HG03520 (cell line): ENCODE measurements around the gene GLP1R.

Experiments
- ATAC-seq: cut with Tn5 transposase; IDR thresholded peaks from one replicate; pipeline ENCODE4 v1.9.1; 2021; ENCODE audit warnings: mild to moderate bottlenecking, moderate library complexity; ENCODE audit not compliant: unreplicated experiment

Gene GLP1R

GRCh38 chr6:39061588-39061987 lies 13.0 kb downstream of the GLP1R start:
- no peak for ATAC-seq

DNA sequence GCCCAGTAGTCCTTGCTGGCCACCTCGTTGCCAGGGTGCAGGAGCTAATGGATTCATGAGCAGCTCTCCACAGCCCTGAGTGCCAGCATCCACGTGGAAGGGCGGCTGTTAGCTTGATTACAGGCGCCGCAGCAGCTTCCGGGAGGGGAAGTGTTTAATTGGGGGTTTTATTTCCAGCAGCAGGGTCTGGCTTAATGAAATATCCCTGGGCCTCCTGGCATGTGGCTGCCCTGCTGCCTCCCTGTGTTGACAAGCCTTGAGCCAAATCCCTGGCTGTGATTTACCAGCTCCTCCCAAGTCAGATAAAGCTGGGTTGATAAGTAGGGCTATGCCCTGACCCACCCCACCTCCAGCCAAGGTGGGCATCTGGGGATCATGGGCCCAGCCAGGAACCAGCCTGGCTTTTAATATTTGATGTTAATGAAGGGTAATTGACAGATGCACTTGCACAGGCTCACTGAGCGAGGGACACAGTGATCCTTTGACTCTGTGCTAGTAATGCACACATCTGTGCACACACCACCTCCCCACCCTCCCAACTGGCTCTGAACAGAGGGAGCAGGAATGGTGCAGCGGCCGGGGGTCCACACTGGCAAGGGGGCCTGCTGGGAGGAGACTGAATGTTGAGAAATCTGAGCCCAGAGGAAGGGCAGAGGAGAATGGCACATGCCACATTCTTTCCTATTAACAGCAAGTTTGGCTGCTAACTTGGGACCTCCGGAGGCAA lies 13.6 kb downstream of the GLP1R start:
- ATAC-seq: no peak

- no peak for ATAC-seq
These were observed 14.9 kb downstream of the GLP1R start for GRCh38 chr6:39063526-39063925.

DNA sequence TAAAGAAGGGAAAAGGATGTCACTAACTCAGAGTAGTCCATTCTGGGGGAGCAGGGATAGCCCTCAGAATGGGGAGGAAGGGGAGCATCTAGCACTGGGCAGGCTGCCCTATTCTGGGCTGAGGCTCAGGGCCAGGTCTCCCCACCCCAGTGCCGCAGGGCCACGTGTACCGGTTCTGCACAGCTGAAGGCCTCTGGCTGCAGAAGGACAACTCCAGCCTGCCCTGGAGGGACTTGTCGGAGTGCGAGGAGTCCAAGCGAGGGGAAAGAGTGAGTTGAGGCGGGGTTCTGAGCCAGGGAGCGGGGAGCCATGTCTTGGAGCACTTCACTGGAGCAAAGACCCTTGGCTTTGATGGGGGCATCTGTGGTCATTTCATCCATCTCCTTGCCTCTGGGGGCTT lies 17.0 kb downstream of the GLP1R start:
- no peak for ATAC-seq

- no peak for ATAC-seq
These were observed 19.8 kb downstream of the GLP1R start for GRCh38 chr6:39068391-39068790.

- no peak for ATAC-seq
These were observed 24.2 kb downstream of the GLP1R start for GRCh38 chr6:39072830-39073229.

DNA sequence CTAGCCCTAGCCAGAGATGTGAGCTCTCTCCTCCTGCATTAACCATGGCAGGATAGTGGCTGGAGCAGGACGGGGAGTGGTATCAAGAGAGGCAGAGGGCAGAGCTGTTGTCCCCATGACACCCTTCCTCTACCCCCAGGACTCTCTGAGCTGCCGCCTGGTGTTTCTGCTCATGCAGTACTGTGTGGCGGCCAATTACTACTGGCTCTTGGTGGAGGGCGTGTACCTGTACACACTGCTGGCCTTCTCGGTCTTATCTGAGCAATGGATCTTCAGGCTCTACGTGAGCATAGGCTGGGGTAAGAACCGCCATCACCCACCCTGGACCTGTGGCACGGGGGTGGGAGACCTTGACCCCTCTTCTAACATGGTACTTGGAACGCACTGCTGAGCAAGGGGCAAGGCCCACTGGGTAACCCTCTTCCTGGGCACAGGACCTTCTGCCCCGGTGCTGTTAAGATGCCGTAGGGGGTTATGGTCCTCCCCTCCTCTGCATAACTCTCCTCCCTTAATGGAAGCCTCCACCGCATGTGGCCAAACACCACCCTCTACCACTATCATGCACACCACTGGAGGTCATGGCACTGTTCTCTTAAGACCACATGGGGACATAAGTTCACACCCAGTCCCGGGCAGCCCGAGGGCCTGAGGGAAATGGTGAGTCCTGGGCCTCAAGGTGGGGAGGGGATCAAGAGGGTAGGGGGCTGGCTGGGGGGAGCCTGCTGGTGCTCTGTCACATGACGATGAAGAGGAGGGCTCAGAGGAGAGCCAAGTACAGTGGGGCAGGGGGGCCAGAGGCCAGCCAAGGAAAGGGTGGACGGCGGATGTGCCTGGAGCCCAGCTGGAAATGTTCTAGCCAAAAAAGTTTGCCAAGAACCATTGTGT lies 25.1 kb downstream of the GLP1R start:
- no peak for ATAC-seq

- no peak for ATAC-seq
These were observed 25.9 kb downstream of the GLP1R start for GRCh38 chr6:39074486-39074885.

DNA sequence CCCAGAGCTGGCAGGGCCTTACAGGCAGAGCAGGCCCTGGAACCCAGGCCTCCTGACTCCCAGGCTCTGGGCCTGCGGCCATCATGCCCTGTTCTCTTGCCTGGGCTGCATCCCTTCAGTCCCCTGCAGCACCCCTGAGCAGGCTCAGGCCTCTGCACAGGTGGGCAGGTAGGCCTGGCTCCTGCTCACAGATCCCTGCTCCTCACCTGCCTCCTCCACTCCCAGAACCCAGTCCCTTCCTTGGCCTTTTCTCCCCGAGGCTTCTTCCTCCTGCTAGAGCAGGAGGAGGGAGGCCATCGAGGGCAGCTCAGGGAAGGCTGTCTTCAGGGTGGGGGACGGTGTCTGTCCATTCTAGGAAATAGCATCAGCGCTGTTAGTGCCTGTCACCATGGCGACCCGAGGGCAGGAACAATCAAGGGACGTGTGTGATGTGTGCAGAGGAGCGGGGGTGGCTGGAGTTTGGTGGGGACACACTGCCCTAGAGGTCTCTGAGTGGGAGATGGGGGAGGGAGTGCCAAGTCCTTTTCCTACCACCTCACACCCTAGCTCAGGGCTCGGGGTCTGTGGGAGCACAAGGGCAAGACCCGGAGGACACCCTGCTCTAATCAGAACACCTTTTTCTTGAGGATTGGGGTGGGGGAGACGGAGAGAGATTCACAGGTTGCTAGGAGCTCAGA lies 26.6 kb downstream of the GLP1R start:
- ATAC-seq: no peak

GRCh38 chr6:39075807-39076622 lies 27.4 kb downstream of the GLP1R start:
- no peak for ATAC-seq

GRCh38 chr6:39076623-39077535 lies 28.3 kb downstream of the GLP1R start:
- no peak for ATAC-seq

DNA sequence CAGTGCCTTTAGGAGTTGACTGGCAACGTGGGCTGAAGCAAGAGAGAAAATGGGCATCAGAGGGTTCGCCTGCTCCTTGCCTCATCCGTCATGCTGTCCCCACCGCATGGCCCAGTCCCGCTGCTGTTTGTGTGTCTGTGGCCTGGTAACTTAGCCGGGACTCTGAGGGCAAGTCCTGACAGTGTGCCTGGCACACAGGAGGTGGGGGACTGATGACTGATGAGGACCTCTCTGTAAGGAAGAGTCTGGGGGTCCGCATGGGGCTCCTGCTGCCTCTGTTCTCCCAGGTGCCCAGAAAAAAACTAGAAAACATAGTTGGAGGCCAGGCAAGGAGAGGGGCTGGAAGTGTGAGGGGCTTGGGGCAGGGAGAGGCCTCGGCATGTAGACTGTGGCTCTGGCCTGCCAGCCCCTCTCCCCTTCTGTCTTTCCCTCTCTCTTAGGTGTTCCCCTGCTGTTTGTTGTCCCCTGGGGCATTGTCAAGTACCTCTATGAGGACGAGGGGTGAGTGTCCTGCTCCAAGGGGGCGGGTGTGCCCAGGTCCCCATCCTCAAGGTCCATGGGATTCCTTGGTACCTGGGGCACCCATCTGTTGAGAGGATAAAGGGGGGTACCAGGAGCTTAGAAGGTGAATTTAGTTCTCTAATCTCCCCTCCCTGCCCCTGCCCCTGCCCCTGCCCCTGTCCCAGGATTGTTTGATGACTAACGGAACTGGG lies 29.5 kb downstream of the GLP1R start:
- no peak for ATAC-seq

DNA sequence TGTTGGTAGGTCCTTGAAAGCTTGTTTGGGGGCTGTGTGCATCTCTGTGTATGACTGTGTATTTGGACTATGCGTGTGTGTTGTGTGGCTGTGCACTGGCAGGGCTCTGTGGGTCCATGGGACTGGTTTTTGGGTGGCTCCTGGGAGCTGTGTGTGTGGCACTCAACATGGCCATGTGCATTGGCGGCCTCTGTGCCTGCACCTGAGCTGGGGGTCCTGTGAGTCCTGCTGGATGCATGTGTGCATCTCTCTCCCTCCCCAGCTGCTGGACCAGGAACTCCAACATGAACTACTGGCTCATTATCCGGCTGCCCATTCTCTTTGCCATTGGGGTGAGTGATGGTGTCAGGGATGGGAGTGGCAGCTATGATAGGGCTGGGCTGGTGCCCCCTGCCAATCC lies 30.1 kb downstream of the GLP1R start:
- no peak for ATAC-seq

- ATAC-seq: no peak
These were observed 30.9 kb downstream of the GLP1R start for GRCh38 chr6:39079197-39080125.

DNA sequence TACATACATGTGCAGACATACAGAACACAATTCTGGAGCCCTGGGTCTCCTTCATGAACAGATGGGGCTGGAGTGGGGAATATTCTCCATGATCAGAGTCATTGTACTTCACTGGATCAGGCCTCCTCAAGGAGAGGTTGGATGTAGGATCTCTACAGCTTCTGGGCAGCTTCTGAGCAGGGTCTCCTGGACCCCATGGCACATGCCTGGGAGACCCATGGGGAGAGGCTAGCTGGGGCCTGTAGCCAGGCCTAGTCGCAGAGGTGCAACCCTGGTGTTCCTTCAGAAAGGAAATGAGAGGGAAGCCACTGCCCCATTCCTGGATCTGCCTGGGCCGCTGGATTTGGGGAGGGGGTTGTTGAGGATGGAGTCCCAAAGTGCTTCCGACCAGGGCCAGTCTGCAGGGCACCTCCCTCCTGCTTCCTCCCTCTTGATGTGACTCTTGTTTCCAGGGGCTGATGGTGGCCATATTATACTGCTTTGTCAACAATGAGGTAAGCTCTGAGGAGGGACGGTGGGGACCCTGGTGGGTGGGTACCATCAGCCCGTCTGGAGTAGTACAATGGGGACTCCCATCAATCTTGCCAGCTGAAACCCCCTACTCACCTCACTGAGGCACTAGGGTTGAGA lies 31.8 kb downstream of the GLP1R start:
- no peak for ATAC-seq

GRCh38 chr6:39082310-39082709 lies 33.7 kb downstream of the GLP1R start:
- no peak for ATAC-seq

DNA sequence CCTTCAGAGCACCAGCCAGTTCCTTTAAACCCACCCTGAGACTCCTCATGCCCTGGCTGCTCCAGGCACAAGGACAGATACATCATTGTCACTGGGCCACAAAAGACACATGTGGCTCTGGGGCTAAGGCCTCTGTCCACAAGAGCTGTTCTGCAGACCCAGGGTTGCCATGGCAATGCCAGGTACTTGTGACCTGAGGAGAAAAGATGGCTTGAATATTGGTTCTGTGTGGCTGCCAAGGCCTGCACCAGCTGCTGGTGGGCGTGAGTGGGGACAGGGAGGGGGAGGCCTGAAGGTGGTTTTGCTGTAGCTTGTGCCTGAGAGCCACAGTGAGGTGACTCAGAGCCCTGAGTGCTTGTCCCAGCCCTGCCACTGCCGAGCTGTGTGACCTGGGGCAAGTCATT lies 34.7 kb downstream of the GLP1R start:
- ATAC-seq: no peak

GRCh38 chr6:39084506-39084905 lies 35.9 kb downstream of the GLP1R start:
- ATAC-seq: no peak
